Hindlimb muscle (tissue), 1 donor: ENCODE measurements around the gene MAP2K1. TPM values are rescaled to one million over a fixed set of nuclear protein-coding genes. Genes with fewer than 3 reads are reported as not detected.
"Not testable (repeated sequence)": the region's sequence is repeated elsewhere in the genome, so short reads cannot be mapped to it uniquely, and the experiment has no call there.

Experiments used
- DNase-seq: peaks from one replicate; pipeline ENCODE4 v3.0.0-alpha.2; 2013
- polyA plus RNA-seq: library from polyadenylated mRNA; unstranded; fragments of 120-200 nt; gene quantifications from one replicate; pipeline ENCODE4 v1.2.1, GENCODE V29; 2013; ENCODE audit not compliant: insufficient read length

The MAP2K1 gene
- polyA plus RNA-seq, 1 donor: 82.1 TPM

- DNase-seq: no peak
Observed at GRCh38 chr15:66425837-66426236, 39.1 kb downstream of the MAP2K1 start.

- no peak for DNase-seq
Observed at GRCh38 chr15:66429117-66429516, 42.4 kb downstream of the MAP2K1 start.

GRCh38 chr15:66429546-66429945 is 42.8 kb downstream of the MAP2K1 start:
- no peak for DNase-seq

- DNase-seq: no peak
Observed at GRCh38 chr15:66430627-66431255, 44.0 kb downstream of the MAP2K1 start.

GRCh38 chr15:66433726-66434125 is 47.0 kb downstream of the MAP2K1 start:
- no peak for DNase-seq

GRCh38 chr15:66440501-66440900 is 53.8 kb downstream of the MAP2K1 start:
- no peak for DNase-seq

DNA sequence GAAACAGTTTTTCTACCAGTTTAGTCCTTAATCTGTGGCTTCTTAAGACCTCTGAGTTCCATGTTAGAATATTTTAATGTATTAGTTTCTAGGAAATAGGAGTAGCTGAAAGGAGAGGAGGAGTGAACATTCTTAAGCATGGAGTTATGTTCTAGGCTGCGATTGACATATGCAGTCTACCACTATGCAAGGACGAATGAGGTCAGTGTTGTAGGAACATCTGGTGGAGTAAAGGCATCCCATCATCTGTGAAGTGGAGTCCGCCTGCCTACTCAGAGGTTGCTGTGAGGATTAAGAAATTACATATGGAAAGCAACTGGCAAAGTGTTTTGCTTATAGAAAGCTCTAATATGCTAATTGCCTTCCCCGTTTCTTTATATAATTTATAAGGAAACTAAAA is 65.7 kb downstream of the MAP2K1 start:
- no peak for DNase-seq

DNA sequence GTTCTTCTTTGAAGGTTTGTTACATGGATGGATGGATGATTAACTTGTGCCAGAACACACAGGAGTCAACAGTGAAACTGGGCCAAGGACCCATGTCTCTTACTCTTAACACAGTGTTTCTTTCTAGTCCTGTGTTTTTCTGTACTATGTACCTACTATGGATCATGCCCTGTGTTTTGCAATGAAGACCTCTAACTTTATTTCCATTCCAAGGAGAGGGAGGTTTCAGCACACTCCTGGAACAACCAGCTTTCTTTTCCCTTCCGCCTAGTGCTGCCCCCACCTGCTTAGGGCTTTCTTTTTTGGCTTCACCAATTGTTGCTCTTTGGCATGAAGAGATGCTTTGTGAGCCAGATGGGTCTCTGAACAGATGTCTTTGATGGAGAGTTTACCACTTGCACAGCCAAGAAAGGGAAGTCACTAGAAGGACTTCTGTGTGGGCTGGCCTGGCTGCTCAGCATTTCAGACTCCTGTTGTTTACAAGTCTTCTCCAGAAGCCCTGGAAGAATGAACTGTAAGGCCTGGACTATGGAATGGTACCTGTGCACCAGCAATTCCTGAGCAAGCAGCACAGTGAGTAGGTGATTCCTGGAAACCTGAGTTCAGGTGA is 66.4 kb downstream of the MAP2K1 start:
- DNase-seq: peak; percentile 13

- DNase-seq: no peak
Observed at GRCh38 chr15:66454143-66454542, 67.4 kb downstream of the MAP2K1 start.

GRCh38 chr15:66456211-66456610 is 69.5 kb downstream of the MAP2K1 start:
- DNase-seq: no peak

DNA sequence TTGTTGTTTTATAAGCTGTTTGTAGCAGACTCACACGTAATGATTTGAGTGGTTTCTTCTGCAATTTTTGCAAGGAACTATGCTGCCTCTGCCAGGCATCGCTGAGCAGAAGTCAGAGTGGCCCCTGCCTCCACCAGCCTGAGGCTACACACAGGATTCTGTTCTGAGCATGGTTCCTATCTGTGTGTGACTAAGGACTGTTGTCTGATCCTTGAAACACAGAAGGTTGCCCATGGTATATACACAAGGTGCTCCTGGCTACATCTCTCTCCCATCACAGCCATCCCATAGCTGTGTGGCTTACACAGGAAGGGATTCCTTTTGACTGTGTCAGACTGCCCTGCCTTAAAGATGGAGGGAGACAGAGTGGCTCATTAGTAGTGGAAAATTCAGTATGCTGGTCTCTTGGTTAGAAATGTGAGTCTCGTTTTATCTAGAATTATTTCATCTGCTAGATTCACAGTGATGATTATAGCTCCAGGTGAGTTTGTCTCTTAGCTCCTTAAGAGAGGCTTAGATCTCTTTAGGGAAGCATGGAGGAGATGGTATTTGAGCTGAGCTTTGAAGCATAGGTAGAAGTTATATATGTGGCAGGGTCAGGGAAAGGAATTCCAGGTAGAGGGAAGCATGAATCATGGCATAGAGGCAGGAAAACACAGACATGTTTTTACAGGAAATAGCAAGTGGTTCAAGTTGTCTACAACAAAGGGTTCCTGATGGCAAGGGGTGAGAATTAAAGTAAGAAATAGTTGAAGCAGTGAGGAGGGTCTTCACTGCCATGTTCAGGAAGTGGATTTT is 73.3 kb downstream of the MAP2K1 start:
- DNase-seq: no peak

GRCh38 chr15:66461294-66461693 is 74.6 kb downstream of the MAP2K1 start:
- not testable (repeated sequence) for DNase-seq

DNA sequence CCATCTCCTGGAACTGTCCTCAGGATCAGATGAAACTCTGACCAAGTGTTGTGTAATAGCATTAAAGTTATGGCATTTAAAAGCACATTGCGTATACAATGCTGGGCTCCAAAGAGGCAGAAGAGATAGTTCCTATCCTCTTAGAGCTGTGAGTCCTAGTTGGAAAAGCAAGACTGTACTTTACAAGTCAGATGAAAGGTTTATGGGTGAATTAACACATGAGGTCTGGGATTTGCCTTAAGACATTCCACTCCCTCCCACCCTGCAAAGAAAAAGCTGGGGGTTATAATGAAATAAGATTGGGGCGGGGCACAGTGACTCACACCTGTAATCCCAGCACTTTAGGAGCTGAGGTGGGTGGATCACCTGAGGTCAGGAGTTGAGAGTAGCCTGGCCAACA is 75.2 kb downstream of the MAP2K1 start:
- DNase-seq: no peak

DNA sequence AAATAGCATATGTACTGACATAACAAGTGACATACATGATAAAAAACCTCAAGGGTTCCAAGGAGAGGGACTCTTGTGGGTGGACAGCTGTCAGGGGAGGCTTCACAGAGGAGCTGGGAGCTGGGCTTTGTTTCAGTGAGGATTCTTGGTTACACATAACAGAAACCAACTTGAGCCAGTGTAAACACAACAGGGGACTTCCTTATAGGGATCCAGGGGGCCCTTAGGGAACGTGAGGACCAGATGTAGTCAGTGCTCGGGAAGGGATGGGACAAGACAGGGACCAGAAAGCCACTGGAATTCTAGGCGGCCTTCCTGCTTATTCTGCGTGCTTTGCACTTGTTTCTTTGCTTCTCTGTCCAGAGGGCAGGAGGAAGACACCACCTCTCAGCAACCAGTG is 75.9 kb downstream of the MAP2K1 start:
- DNase-seq: no peak

DNA sequence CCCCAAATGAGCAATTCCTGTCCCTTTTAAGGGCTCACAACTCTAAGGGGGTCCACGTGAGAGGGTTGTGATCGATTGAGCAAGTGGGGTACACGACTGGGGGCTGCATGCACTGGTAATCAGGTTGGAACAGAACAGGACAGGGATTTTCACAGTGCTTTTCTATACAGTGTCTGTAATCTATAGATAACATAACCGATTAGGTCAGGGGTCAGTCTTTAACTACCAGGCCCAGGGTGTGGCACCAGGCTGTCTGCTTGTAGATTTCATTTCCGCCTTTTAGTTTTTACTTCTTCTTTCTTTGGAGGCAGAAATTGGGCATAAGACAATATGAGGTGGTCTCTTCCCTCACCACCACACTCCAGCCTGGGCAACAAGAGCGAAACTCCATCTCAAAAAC is 78.6 kb downstream of the MAP2K1 start:
- not testable (repeated sequence) for DNase-seq

- not testable (repeated sequence) for DNase-seq
Observed at GRCh38 chr15:66467162-66468040, 80.7 kb downstream of the MAP2K1 start.

GRCh38 chr15:66470825-66471224 is 84.1 kb downstream of the MAP2K1 start:
- not testable (repeated sequence) for DNase-seq

GRCh38 chr15:66472176-66472999 is 85.7 kb downstream of the MAP2K1 start:
- no peak for DNase-seq

- no peak for DNase-seq
Observed at GRCh38 chr15:66474135-66474534, 87.4 kb downstream of the MAP2K1 start.

- no peak for DNase-seq
Observed at GRCh38 chr15:66474963-66475362, 88.3 kb downstream of the MAP2K1 start.

DNA sequence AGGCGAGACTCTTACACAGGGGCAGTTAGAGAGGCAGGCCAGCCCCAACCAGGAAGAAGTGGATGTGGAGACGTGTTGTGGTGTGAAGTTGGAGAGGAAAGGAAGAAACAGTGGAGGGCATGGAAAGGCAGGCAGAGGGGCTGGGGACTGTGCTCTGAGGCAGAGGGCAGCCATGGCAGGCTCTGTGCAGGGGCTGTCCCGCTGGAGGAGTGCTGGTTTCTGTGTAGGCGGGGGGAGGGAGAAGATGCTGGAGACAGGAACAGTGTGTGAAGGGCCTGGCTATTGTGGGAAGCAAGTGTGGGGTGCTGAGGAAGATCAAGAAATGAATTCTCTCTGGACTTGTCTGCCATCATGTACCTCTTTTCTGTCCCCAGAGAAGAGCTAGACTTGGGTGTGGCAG is 89.8 kb downstream of the MAP2K1 start:
- no peak for DNase-seq

DNA sequence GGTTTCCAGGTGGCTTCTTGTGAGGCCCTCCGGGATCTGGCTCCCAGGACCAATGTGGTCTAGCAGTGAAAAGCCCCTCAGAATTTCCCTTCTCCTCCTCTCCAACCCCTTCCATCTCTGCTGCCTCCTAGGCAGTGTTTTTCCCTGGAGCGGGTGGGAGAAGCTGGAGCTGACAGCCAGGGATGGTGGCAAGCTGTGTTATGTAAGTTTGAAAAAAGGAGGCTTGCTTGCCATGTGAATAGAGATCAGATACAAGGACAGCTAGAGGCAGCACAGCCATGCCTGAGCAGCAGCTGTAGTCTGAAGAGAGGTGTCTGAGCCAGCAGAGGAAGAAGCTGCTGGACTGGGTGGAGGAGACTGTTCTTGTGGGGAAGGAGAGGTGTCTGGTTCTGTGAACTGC is 90.3 kb downstream of the MAP2K1 start:
- DNase-seq: no peak
